ENCODE measurements around the gene COX7C.

DNA sequence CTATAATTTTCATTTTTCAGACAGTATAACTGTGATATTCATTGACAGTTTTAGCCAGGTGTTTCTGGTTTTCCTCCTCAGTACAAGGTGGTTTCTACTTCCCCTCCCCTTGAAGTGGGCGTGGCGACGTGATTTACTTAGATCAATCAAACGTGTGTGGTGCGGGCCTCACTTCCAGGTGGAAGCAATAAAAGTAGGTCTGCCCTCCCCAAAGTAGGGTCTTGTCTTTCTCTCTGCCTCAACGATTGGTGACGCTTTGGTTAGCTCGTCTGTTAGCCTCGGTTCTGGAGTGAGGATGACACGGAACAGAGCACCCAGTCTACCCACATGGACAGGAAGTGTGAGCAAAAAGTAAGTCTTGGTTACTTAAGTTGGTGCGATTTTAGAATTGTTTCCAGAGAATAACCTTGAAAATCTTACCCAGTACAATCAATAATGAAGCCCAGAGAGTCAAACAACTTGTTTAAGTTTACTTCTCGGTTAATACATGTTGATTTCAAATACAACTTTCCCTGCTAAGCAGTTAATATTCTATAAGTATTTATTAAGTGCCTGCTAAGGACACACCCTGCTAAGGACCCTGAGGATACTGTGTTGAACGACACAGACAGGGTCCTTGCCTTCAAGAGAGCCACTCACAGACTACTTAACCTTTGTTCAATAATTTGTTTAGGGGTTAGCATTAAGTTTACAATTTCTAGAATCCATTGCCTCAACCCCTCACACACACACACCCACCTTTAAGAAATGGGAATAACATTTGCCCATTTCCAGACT, 48.4 kb downstream of the COX7C start:
- TF ChIP-seq, protein P1, sequence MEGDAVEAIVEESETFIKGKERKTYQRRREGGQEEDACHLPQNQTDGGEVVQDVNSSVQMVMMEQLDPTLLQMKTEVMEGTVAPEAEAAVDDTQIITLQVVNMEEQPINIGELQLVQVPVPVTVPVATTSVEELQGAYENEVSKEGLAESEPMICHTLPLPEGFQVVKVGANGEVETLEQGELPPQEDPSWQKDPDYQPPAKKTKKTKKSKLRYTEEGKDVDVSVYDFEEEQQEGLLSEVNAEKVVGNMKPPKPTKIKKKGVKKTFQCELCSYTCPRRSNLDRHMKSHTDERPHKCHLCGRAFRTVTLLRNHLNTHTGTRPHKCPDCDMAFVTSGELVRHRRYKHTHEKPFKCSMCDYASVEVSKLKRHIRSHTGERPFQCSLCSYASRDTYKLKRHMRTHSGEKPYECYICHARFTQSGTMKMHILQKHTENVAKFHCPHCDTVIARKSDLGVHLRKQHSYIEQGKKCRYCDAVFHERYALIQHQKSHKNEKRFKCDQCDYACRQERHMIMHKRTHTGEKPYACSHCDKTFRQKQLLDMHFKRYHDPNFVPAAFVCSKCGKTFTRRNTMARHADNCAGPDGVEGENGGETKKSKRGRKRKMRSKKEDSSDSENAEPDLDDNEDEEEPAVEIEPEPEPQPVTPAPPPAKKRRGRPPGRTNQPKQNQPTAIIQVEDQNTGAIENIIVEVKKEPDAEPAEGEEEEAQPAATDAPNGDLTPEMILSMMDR (IDR thresholded peaks at IDR 0.05; ENCODE audit: borderline replicate concordance, extremely low read depth, low read length, poor library complexity, severe bottlenecking) = no peak
- TF ChIP-seq EZH2 (IDR thresholded peaks at IDR 0.05; ENCODE audit: borderline replicate concordance, low read depth, low read length, severe bottlenecking) = no peak
